H4 (cell line): ENCODE measurements around the gene ERRFI1. TPM values are rescaled to one million over a fixed set of nuclear protein-coding genes. Genes with fewer than 3 reads are reported as not detected.
A peak's percentile ranks its signal among the peaks of the same experiment; 100 is the strongest.

Source experiments
- DNase-seq: peaks from one replicate; pipeline ENCODE4 v3.0.0-alpha.2; 2015; ENCODE audit warnings: low spot score
- total RNA-seq: library from RNA; depleted of rRNA; stranded (reverse); fragments of >200 nt; shearing (Covaris generic); gene quantifications from 2 replicates; pipeline ENCODE4 v1.2.3, GENCODE V29; 2014

Gene ERRFI1
- total RNA-seq, 1 experiment from 2014 or later, result 78.3 TPM

GRCh38 chr1:8004113-8004802 is 21.9 kb downstream of the ERRFI1 start:
- no peak for DNase-seq

GRCh38 chr1:8003438-8004112 is 22.5 kb downstream of the ERRFI1 start:
- DNase-seq, result no peak

GRCh38 chr1:8002921-8003320 is 23.2 kb downstream of the ERRFI1 start:
- no peak for DNase-seq

GRCh38 chr1:8002329-8002910 is 23.7 kb downstream of the ERRFI1 start:
- DNase-seq, result no peak

- no peak for DNase-seq
Observed at GRCh38 chr1:7995437-7995836, 30.7 kb downstream of the ERRFI1 start.

GRCh38 chr1:7994827-7995226 is 31.3 kb downstream of the ERRFI1 start:
- no peak for DNase-seq

- DNase-seq, result no peak
Observed at GRCh38 chr1:7993593-7994479, 32.3 kb downstream of the ERRFI1 start.

GRCh38 chr1:7992885-7993284 is 33.2 kb downstream of the ERRFI1 start:
- DNase-seq, result no peak

- DNase-seq, result no peak
Observed at GRCh38 chr1:7991504-7992440, 34.3 kb downstream of the ERRFI1 start.

- no peak for DNase-seq
Observed at GRCh38 chr1:7989762-7990428, 36.2 kb downstream of the ERRFI1 start.

- no peak for DNase-seq
Observed at GRCh38 chr1:7988576-7988975, 37.5 kb downstream of the ERRFI1 start.

- DNase-seq, result no peak
Observed at GRCh38 chr1:7987528-7987927, 38.6 kb downstream of the ERRFI1 start.

- no peak for DNase-seq
Observed at GRCh38 chr1:7985851-7986612, 40.1 kb downstream of the ERRFI1 start.

GRCh38 chr1:7984811-7985210 is 41.3 kb downstream of the ERRFI1 start:
- no peak for DNase-seq

- no peak for DNase-seq
Observed at GRCh38 chr1:7983086-7983778, 42.9 kb downstream of the ERRFI1 start.

- DNase-seq, result no peak
Observed at GRCh38 chr1:7980984-7981383, 45.1 kb downstream of the ERRFI1 start.

GRCh38 chr1:7975212-7975865 is 50.8 kb downstream of the ERRFI1 start:
- DNase-seq, result peak; percentile 74

- DNase-seq, result no peak
Observed at GRCh38 chr1:7973086-7973485, 53.0 kb downstream of the ERRFI1 start.

- DNase-seq, result no peak
Observed at GRCh38 chr1:7972285-7972684, 53.8 kb downstream of the ERRFI1 start.
